PC-3 (cell line): Measurements from ENCODE around the gene PLXNA1. TPM values are rescaled to one million over a fixed set of nuclear protein-coding genes. Genes with fewer than 3 reads are reported as not detected.

Source experiments
- ATAC-seq: fragments of 200-7000 bp; cut with Tn5 transposase; 2 replicates; pipeline ENCODE4 v1.9.1; 2020; ENCODE audit warnings: mild to moderate bottlenecking, moderate library complexity
- BruUV-seq: library from RNA; stranded (reverse); fragments of 400-500 nt; replicated peaks from 2 replicates; lab custom pipeline; 2021; lab: Mats Ljungman, UMichigan
- CTCF ChIA-PET: fragments of 300-600 bp; sonication (Branson Sonifier 250); formaldehyde crosslinking; loops from one replicate; lab custom pipeline; 2022; ENCODE audit warnings: antibody characterized with exemption; lab: Charles Lee
- POLR2A ChIA-PET: fragments of 300-600 bp; sonication (Branson Sonifier 250); formaldehyde crosslinking; loops from one replicate; lab custom pipeline; 2022; ENCODE audit warnings: antibody characterized with exemption; ENCODE audit not compliant: unreplicated experiment; lab: Charles Lee
- DNase-seq: peaks from one replicate; pipeline ENCODE4 v3.0.0-alpha.2; 2015
- H2AFZ ChIP-seq: fragments of 300-600 bp; sonication (generic); 2 replicates; pipeline ENCODE4 v1.6.0; 2016; ENCODE audit warnings: antibody characterized with exemption, low read length
- H3F3A ChIP-seq: fragments of 300-600 bp; sonication (generic); one replicate; pipeline ENCODE4 v1.6.0; 2017; ENCODE audit warnings: antibody characterized with exemption, low read length, control low read depth, mild to moderate bottlenecking; ENCODE audit not compliant: unreplicated experiment
- H3K27ac ChIP-seq: fragments of 300-600 bp; sonication (generic); 2 replicates; pipeline ENCODE4 v1.5.1; 2016; ENCODE audit warnings: mild to moderate bottlenecking, low read length
- H3K27me3 ChIP-seq: fragments of 300-600 bp; sonication (generic); 2 replicates; pipeline ENCODE4 v1.6.1; 2016; ENCODE audit warnings: low read length, mixed read lengths
- H3K36me3 ChIP-seq: fragments of 300-600 bp; sonication (generic); 2 replicates; pipeline ENCODE4 v1.6.1; 2016; ENCODE audit warnings: low read depth, mixed run types, low read length, mixed read lengths
- H3K4me1 ChIP-seq: fragments of 300-600 bp; sonication (generic); 2 replicates; pipeline ENCODE4 v1.5.1; 2016; ENCODE audit warnings: low read length; ENCODE audit not compliant: insufficient read depth
- H3K4me2 ChIP-seq: fragments of 300-600 bp; sonication (generic); 2 replicates; pipeline ENCODE4 v1.6.0; 2016; ENCODE audit warnings: low read length
- H3K4me3 ChIP-seq: fragments of 300-600 bp; sonication (generic); 2 replicates; pipeline ENCODE4 v1.5.1; 2016; ENCODE audit warnings: mild to moderate bottlenecking, low read length, mixed read lengths
- H3K79me2 ChIP-seq: fragments of 300-600 bp; sonication (generic); 2 replicates; pipeline ENCODE4 v1.6.1; 2017; ENCODE audit warnings: low read length, mixed read lengths
- H3K9ac ChIP-seq: fragments of 300-600 bp; sonication (generic); 2 replicates; pipeline ENCODE4 v1.6.0; 2016; ENCODE audit warnings: mild to moderate bottlenecking, low read length
- H3K9me2 ChIP-seq: fragments of 300-600 bp; sonication (generic); replicated peaks from 2 replicates; pipeline ENCODE4 v1.6.1; 2016; ENCODE audit warnings: mixed run types, low read length, mixed read lengths
- H3K9me3 ChIP-seq: fragments of 300-600 bp; sonication (generic); 2 replicates; pipeline ENCODE4 v1.6.1; 2016; ENCODE audit warnings: low read length, mixed read lengths
- H4K20me1 ChIP-seq: fragments of 300-600 bp; sonication (generic); 2 replicates; pipeline ENCODE4 v1.6.1; 2016; ENCODE audit warnings: low read length, mixed read lengths
- CTCF ChIP-seq: fragments of 300-600 bp; sonication (generic); conservative IDR thresholded peaks from 2 replicates; pipeline ENCODE4 v1.5.1; 2017; ENCODE audit warnings: antibody characterized with exemption, low read depth, mild to moderate bottlenecking, low read length
- EZH2 ChIP-seq: fragments of 300-600 bp; sonication (generic); IDR thresholded peaks from one replicate; pipeline ENCODE4 v1.6.1; 2017; ENCODE audit warnings: antibody characterized with exemption, mild to moderate bottlenecking, low read length; ENCODE audit not compliant: unreplicated experiment
- EZH2phosphoT487 ChIP-seq: fragments of 300-600 bp; sonication (generic); IDR thresholded peaks from 2 replicates; pipeline ENCODE4 v1.6.1; 2018; ENCODE audit warnings: mild to moderate bottlenecking, antibody characterized with exemption, low read length, borderline replicate concordance
- intact Hi-C: fragments of 100-400 bp; cut with micrococcal nuclease; formaldehyde crosslinking; loops from 2 replicates; pipeline ENCODE4 v1.9.0; 2023
- total RNA-seq: library from RNA; depleted of rRNA; stranded (reverse); fragments of >200 nt; gene quantifications from 2 replicates; pipeline ENCODE4 v1.2.3, GENCODE V29; 2014

Gene PLXNA1
- total RNA-seq, 1 experiment from 2014 or later, result 30.0 TPM

- Histone ChIP-seq H3K4me2 (no peak overlapping the region), H3K79me2 (no peaks in the 10 kb centered on the region), H3F3A (no peaks in the 10 kb centered on the region), H3K9ac (no peak overlapping the region), H3K27me3 (no peaks in the 10 kb centered on the region), H3K27ac (no peak overlapping the region), H4K20me1 (no peaks in the 10 kb centered on the region), H3K36me3 (no peaks in the 10 kb centered on the region; the same call in 1 of the 2 replicates), H3K4me3 (no peak overlapping the region), H3K4me1 (no peaks in the 10 kb centered on the region), H2AFZ (no peak overlapping the region), H3K9me3 (no peaks in the 10 kb centered on the region), H3K9me2 (no peaks in the 10 kb centered on the region)
- intact Hi-C loops, result no loop called here
- TF ChIP-seq CTCF (no peak), EZH2phosphoT487 (no peak), EZH2 (no peak)
- no TSS peak for BruUV-seq
- ChIA-PET CTCF (no interaction called here), POLR2A (no interaction called here)
- ATAC-seq, result no peak
- DNase-seq, result no peak
Observed at GRCh38 chr3:126951561-126951960, 31.4 kb upstream of the PLXNA1 start.

DNA sequence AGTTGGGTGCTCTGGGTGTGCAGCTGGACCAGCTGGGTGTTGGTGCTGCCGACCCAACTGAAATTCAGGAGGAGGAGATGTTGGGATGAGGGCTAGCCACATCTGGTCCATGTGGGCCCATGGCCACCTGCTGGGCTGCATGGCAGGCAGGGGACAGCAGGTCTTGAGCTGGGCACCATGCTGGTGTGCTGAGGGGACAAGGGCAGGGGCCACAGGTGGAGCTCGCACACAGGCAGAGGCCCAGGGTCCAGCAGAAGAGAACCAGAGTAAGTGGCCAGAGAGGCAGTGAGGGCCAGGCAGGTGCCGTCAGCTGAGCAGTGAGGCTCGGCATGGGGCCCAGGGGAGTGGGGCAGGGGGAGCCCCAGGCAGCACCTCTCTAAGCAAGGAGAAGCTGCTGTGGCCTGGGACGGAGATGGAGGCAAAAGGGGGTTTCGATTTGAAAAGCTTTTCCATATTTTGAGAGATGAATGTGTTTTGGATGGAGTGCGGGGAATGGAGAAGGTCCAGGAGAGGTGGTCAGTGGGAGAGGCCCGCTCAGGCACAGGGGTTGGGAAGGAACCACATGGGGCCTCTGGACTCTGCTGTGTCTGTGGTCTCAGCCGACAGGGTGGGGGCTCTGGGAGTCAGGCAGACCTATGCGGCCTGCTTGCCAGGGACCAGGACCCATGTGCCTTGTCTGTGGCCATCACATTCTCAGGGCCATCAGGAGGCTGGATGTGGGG lies 30.5 kb upstream of the PLXNA1 start:
- no TSS peak for BruUV-seq
- Histone ChIP-seq H3K27me3 (no peaks in the 10 kb centered on the region), H4K20me1 (no peaks in the 10 kb centered on the region), H3K9ac (no peak overlapping the region), H3K9me3 (no peaks in the 10 kb centered on the region), H3K27ac (no peak overlapping the region), H2AFZ (no peak overlapping the region), H3K4me2 (no peak overlapping the region), H3K36me3 (no peaks in the 10 kb centered on the region; the same call in 1 of the 2 replicates), H3K4me1 (no peaks in the 10 kb centered on the region), H3K79me2 (no peaks in the 10 kb centered on the region), H3K9me2 (no peaks in the 10 kb centered on the region), H3F3A (no peaks in the 10 kb centered on the region), H3K4me3 (no peak overlapping the region)
- ATAC-seq (no peak), DNase-seq (no peak)
- intact Hi-C loops, result no loop called here
- ChIA-PET POLR2A (no interaction called here), CTCF (no interaction called here)
- TF ChIP-seq EZH2 (no peak), EZH2phosphoT487 (no peak), CTCF (no peak)

GRCh38 chr3:126952983-126953660 lies 29.8 kb upstream of the PLXNA1 start:
- Histone ChIP-seq H3K4me1 (no peaks in the 10 kb centered on the region), H3K4me3 (no peak overlapping the region), H2AFZ (no peak overlapping the region), H3K36me3 (no peaks in the 10 kb centered on the region; the same call in 1 of the 2 replicates), H3K9ac (no peak overlapping the region), H4K20me1 (no peaks in the 10 kb centered on the region), H3K27ac (no peak overlapping the region), H3K27me3 (no peaks in the 10 kb centered on the region), H3K4me2 (no peak overlapping the region), H3K9me2 (no peaks in the 10 kb centered on the region), H3K79me2 (no peaks in the 10 kb centered on the region), H3F3A (no peaks in the 10 kb centered on the region), H3K9me3 (no peaks in the 10 kb centered on the region)
- no peak for ATAC-seq
- intact Hi-C loops, result no loop called here
- BruUV-seq, result no TSS peak
- TF ChIP-seq EZH2phosphoT487 (no peak), CTCF (no peak), EZH2 (no peak)
- ChIA-PET CTCF (no interaction called here), POLR2A (no interaction called here)
- DNase-seq, result no peak
